DMS 273 treated with DMSO at 0.1 percent for 48 hours (cell line): ENCODE data around the gene DLG5.
A peak's percentile ranks its signal among the peaks of the same experiment; 100 is the strongest.

Experiments
- DNase-seq: peaks from one replicate; lab custom pipeline; 2025; lab: John Stamatoyannopoulos, UW

DLG5 gene

DNA sequence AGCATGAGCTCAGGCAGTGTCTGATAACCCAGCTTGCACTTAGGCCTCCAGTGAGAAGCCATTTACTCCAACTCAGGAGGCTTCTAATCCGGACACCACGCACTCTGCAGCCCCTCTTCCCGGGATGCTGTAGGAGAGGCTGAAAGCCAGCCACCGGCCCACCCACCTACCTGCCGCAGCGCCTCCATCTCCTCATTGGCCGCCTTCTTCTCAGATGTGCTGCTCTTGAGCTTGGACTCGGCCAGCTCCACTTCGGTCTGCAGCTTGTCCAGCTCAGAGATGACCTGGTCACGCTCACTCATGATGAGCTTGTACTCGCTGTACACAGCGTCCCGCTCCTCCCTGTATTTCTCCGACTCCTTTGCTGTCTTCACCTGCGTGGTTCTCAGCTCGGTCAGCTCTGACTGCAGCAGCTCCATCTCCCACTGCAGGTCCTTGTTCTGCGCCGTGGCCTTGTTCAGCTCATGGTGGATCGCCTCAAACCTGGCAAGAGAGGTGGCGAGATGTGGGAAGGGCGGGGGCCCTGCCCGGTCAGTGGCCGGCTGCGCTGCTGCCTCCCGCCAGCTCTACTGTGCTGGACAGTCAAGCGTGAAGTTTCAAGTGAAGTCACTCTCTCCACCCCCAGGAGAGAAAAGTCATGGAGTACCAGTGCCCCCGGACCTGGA, 84.7 kb downstream of the DLG5 start:
- no peak for DNase-seq

DNA sequence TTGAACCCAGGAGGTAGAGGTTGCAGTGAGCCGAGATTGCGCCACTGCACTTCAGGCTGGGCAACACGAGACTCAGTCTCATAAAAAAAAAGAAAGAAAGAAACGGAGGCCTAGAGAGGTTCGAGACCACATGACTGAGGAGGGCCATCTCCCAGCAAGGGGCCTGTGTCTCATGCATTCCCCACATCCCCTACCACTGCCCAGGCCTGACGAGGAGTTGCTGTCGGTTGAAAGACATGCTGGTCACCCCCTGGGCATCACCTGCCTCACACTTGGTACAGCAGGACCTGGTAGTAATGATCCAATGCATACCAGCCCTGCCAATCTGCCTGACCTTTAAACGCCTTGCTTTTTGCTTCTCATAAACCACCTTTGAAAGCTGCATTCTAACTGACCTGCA, 85.9 kb downstream of the DLG5 start:
- no peak for DNase-seq

DNA sequence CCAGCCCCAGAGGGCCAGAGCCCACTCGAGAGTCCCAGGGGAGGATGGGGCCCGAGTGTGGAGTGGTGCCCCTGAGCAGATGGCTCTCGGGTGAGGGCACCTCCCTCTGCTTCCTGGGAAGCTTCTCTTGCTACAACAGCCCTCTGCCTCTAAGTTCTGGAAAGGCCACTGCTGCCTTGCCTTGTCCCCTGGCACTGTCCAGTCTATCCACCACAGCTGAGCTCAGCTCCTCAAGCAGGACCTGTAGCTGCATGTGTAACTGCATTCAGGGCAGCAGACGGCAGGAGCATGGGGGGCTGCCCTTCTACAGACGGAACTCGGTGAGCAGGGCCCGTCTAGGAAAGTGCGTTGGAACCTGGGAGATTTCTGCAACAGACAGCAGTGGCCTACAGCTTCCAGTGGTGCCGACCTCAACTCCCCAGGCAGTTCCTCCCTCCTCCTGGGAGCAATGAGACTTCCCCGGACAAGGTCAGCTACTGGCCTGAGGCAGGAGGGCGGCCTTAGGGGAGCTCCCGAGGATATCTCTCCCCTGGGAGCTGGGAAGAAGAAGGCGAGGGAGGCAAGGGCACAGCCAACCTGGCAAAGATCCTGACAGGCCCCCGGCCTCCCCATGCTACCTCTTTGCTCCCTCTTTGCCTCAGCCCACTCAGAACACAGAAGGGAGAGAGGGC, 88.5 kb downstream of the DLG5 start:
- no peak for DNase-seq

DNA sequence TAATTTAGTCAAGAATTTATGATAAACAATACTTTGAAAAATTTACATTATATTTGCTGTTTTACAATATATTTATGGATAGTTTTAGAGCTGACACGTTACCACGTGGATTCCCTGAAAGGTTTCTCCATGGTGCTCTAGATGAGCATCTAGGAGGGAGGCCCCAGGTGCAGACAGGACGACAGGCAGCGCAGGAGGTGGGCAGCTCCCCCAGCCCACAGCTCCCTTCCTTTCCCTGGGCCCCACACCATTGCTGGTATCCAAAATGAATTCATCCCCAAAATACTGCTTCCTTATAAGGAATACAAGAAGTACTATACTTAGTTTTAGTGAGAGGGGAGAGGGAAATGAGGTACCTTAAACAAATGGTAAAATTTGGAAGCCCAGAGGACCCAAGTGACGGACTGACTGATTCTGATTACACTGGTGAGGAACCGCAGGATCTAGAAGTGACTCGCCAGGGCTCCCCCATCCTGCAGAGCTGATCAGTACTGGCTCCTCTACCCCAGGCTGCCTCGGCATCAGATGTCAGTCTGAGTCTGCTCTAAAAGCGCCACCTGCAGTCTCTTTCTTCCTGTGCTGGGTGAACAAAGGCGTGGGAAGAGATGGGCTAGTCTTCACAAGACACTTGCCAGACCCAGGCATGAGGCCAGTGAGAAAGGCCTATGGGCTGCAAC, 89.2 kb downstream of the DLG5 start:
- DNase-seq, result peak; percentile 48

DNA sequence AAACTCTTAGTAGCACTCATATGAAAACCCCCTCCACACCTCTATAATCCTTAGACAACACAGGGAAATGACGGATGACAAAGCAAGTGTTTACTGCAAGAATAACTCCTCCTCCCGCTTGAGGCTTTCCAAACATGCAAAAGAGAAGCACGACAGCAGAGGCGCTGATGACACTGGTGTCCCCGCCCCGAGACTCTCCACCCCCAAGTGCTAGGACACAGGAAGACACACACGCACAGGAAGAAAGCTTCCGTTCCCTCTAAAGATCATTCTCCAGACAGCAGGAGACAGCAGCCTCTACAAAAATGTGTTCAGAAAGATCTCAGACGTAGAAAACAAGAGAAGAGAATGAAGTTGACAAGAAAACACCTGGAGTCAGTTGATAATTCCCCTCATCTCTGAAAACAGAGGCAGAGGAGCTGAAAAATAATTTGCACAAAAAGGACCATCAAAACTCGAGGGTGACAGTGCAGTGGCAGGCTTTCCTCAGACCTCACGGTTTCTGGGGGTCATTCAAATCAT, 90.2 kb downstream of the DLG5 start:
- DNase-seq, result no peak

DNA sequence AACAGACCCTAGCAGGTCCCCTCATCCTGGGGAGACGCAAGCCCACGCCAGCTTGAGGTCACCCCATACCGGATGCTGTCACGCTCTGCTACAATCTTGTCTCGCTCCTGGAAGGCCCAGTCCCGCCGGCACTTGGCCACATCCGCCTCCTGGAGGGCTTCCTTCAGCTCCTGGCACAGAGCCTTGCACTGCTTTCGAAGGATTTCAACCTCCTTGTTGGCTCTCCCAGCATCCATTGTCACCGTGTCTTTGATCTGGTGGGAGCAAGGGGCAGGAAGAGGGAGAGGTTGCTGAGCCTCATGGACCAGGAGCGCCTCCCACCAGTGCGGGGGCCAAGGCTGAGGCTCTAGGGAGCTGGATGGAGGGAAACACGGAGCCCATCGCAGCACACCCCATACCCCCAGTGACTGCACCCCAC, 90.9 kb downstream of the DLG5 start:
- DNase-seq, result no peak

DNA sequence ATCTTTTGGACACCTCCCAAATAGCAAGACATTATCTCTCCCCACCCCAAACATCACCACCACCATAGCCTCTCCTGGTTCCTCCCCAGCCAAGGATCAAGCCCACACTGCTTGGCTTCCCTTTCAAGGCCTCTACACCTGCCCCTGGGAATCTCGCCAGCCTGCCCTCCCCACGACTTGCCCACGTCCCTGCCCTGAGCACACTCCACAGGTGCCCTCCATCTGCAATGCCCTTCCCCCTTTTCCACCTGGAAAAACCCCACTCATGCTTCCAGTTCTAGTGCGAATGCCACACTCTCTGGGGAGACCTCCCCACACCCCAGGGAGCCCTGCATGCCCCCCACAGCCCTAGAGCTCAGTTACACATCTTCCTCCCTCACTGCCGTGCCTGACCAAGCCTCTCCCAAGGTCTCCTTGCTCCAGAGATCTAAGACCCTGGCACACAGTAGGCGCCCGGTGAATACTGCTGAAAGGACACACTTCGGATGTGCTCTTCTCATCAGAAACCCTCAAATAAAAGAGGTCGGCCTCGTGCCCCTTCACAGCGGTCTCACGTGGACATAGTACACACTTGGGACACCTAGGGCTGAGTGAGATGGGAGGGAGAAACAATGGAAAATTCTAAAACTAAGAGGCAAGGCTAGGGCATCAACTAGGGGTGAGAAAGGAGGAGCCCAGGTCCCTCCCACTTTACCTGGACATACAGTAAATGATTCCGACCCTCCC, 91.4 kb downstream of the DLG5 start:
- no peak for DNase-seq

DNA sequence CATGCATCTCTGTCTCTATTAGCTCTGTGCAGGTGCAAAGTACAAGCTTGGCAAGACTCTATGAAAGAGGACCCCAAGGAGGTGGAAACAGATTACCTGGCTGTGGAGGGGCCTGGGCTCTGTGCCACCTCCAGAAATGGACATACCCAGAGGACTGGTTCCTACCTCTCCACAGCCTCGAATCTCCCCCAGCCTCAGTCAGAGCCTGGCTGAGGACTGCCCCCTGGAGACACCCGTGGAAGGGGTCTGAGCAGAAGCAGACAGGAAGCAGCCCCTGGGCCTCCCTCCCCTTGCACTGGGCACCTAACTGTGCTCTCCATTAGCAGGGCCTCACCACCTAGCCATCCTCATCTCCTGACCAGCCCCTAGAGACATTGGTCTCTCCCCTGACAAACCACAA, 92.0 kb downstream of the DLG5 start:
- no peak for DNase-seq

DNA sequence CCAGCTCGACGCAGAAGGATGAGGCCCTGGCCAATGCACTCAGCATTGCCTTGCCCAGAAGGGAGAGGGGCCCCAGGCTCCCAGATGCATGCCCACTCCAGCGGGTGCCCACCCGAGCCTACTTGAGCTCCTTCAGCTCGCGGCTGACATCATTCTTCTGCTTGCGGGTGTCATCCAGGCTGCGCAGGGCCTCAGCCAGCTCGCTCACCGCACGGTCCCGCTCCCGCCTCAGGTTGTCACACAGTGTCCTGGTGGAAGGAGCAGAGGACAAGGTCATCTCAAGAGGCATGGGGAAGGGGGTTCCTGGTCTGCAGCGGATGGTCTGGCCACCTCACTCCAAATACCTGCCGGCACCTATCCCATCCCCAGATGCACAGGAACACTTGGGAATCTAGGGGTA, 92.8 kb downstream of the DLG5 start:
- no peak for DNase-seq

DNA sequence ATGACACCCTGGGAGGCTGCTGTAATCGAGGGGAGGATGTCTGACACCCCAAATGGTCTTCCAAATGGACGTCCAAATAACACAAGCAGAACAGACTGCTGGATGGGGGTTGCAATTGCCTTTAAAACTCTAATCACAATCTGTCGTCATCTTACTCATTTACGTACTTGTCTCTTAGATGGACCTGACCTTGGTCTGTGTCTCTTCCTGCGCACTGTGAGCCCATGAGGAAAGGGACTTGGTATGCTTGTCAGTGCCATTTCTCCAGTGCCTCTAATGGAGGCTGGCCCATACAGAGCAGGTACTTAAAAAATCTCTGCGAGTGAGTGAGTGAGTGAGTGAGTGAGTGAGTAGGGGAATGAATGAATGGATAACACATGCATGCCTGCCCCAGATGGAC, 93.3 kb downstream of the DLG5 start:
- no peak for DNase-seq

DNA sequence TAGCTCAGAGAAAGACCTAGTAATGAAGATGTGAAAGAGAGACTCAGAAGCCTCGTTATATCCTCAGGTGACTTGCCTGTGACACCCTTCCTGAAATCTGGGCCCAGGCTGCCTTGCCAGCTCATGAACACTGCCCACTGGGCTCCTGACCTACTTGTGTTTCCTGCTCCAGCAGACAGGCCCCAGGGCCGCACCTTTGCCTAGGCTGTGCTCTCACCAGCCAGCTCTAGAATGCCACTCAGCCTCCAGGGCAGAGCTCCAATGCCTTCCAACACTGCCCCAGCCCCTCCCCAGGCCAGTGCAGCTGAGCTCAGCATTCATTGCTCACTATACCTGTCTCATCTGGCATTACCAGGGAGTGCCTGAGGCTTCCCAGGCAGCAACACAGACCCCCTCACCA, 94.3 kb downstream of the DLG5 start:
- DNase-seq, result no peak

DNA sequence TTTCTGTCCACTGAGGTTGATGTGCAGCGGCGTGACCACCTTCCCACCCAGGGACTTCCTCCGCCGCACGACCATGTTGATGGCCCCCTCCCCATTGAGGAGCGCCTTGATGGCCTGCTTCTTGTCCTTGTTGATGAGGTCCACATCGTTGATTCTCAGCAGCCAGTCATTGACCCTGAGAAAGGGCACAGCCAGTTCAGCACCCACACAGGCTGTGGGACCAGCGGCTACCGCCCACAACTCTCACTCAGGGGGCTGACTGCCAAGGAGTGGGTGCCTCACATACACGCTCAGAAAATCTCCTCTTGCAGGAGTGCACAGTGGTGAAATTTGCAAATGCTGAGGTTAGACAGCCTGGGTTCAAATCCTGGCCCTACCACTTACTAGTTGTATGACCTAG, 97.2 kb downstream of the DLG5 start:
- no peak for DNase-seq

DNA sequence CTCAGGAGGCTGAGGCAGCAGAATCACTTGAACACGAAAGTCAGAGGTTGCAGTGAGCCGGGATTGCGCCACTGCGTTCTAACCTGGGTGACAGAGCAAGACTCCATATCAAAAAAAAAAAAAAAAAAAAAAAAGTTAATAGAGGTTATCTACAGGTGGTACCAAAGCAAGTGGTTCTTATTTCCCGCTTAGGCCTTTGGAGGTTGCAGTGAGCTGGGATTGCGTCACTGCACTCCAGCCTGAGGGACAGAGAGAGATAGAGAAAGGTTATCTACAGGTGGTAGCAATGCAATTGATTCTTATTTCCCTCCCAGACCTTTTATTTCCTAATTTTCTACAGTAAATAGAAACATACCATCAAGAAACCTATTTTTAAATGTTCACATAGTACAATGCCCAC, 98.2 kb downstream of the DLG5 start:
- DNase-seq, result no peak

DNA sequence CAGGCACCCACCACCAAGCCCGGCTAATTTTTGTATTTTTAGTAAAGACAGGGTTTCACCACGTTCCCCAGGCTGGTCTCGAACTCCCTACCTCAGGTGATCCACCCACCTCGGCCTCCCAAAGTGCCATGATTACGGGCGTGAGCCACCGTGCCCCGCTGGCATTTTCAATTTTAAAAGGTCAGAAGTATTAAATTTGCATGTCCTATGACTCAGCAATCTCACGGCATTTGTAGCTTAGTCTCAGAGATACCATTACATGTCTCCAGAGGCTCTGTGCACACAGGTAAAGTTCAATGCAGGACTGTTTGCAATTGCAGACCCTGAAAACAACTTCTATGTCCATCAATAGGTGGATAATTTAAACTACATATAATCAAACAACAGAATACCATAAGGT, 99.2 kb downstream of the DLG5 start:
- no peak for DNase-seq

DNA sequence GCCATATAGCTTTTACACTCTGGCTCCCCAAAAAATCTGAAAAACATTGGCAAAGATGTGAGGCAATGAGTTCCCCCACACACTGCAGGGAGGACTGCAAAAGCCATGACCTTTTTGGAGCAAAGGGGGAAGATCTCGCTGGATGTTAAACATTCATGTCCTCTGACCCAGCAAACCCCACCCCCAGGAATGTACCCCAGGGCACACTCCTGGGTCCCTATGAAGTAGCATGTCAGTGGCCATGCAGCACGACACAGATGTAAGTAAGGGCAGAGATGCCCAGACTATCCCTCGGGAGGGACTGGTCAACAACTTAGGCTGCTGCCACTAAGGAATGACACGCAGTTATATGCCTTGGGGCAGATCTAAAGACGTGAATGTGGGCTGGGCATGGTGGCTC, 100.6 kb downstream of the DLG5 start:
- no peak for DNase-seq

DNA sequence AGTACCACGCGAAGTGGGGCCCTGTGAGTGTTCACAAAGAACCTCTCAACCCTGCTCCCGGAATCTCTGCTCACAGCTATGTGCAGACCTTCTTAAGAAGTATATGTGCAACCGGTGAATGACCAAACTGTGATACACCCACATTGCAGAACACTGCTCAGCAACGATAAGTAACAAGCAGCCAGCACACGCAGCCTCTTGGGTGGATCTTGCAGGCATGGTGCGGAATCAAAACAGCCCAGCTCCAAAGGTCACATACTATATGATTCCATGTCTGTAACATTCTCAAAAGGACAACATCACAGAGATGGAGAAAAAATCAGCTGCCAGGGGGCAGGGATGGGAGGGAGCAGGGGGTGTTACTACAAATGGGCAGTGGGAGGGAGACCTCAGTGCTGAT, 101.6 kb downstream of the DLG5 start:
- DNase-seq, result no peak

DNA sequence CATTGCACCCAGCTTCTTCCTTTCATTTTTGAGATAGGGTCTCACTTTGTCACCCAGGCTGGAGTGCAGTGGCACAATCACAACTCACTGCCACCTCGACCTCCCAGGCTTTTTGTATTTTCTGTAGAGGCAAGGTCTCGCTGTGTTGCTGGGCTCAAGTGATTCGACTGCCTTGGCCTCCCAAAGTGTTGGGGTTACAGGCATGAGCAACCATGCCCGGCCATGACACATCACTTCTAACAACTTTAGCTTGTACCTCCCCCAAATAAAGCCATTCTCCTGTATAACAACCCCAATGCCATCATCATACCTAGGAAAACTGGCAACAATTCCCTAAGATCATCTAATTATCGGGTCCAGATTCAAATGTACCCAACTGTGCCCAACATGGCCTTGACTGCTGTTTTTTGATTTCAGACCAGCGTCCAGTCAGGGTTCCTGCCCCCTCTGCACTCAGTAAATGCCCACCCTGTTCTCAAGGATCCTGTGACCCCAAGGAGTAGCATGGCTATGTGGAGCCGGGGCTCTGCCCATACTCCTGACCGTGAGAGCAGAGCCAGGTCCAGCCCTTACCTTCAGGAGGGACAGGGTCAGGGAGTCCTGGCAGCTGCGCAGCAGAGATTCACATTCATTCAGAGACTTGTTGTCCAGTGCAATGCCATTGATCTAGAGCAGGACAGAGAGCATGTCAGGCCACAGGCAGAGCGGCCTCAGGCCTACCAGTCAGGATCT, 102.6 kb downstream of the DLG5 start:
- DNase-seq, result no peak

DNA sequence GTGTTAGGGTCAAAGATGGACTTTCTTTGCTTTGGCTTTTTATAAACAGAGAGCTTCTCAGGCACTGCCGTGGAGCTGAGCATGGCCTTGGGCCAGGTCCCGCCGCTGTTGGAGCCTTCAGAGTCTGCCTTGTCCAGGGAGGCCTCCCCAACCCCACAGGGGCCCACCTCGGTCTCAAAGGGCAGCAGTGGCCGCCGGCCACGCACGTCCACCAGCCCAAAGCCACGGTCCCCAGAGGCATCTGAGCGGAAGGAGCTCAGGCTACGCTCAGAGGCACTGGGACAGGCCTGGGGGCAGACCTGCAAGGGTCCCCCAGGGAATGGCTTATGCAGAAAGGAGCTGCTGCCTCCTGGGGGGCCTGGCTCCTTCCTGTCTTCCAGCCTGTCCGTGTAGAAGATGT, 105.0 kb downstream of the DLG5 start:
- DNase-seq, result no peak

DNA sequence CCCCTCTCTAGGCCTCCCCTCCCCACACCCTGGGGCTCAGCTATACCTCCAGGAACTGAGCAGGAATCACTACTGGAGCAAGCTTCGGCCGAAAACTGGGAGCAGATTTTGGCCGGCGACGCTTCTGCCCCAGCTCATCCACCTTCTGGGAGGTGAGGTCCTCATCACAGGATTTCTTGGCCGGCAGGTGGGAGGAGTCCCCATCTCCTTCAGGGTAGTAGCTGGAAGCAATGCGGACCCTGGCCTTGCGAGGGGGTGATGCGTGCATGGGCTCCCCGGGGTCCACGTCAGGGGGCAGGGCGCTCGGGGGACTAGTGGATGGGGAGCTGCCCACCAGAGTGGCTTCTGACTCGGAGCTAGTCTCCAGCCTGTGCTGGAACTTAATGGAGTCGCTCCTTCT, 105.5 kb downstream of the DLG5 start:
- DNase-seq, result no peak

DNA sequence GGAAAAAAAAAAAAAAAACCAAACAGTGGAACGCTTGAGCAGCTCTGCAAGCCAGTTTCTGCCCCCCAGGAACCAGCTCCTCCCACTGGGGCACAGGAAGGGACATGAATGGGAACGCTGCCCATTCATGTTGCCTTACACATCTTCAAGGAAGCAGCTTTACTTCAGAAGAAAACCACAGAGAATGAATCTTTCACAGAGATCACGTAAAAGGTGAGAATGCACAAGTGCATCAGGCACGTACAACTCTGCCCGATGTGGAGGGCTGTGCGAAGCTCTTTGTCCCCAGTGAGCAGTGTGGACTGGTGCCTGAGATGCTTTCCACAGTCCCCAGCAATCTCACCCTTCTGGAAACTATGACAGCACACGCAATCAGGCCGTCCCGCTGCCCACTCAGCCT, 106.2 kb downstream of the DLG5 start:
- DNase-seq, result no peak

DNA sequence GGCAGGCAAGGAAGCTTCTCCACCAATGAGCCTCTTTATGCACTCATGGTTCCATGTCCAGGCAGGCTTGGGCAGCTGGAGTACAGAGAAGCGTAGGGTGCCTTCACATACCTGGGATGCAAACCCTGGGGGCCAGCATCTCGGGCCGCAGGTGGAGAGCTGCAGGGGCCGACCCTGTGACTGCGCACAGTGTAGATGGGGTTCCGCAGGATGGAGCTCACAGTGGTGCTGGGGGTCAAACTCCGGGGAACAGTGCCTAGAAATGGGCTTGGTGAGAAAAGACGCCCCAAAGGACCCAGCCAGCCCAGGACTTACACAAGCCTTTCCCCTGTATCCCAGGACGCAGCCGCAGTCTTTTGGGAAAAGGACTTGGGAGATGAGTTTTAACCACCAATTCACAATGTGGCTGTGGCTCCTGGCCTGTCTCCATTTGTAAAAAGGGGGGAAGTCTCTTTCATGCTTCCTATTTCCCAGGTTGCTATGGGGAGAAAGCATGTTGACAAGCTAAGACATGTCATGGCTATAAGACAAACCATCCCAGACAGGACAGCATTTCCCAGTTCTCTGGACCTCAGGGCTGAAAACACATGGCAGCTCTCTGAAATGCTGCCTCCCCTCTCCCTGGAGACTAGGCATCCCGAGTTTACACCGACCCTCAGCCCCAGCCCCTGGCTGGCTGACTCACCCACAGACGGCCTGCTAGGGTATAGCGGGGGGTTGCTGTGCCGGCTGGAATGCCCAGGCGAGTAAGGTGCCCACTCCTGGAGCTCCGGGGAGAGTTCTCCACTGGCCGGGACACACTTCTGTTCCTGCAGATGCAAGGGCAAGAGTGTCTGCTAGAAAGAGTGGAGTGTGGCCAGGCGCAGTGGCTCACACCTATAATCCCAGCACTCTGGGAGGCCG, 107.1 kb downstream of the DLG5 start:
- DNase-seq, result no peak
